DMS 273 treated with DMSO at 0.1 percent for 48 hours (cell line): Measurements from ENCODE around the gene SORCS2.

Experiments
- DNase-seq: peaks from one replicate; lab custom pipeline; 2025; lab: John Stamatoyannopoulos, UW

Gene SORCS2

DNA sequence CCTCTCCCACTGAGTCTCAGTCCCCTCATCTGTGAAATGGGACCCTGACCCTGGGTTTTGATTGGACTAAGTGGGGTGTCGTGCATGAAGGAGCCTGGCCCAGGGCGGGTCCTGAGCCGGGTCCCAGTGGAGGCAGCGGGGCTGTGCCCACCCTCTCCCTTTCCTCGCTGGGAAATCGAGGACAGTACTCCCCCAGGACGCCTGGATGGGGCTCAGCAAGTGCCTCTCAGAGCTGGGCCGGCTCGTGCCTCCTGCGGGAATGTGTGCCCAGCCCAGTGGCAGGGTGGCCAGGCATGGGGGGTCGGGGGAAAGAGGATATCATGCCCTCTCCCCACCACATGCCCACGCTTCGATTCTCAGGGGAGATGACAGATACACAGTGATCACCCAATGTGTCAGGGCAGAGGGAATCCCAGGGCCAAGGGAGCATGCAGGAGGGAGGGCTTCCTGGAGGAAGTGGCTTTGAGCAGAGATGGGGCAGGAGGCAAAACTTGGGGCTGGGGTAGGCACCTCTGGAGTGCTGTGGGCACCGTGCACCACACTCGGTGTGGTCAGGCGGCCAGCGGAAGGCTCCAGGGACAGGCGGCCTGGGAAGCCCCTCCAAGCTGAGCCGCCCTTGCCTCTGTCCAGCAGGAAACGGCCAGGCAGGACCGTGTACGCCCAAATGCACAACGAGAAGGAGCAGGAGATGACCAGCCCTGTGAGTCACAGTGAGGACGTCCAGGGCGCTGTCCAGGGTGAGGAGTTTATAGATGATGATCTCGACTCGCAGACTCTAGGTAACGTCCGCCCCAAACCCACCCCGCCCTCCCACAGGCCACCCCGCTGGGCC lies 544.3 kb downstream of the SORCS2 start:
- no peak for DNase-seq

DNA sequence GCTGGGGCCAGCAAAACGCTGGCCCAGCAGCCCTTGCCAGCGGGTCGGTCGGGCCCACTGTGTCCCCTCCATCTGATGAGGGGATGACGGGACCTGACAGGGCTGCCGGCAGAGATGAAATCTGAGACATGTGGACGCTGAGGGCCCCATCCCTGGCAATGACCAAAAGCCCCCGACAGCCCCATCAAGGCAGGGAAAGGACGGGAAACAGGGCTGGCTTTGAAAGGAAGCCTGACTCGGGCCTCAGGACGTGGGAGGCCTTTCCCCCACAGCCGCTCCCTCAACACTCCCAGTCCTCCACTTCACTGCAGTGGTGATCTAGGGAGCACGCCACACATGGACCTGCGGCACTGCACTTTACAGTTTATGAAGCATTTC lies 544.9 kb downstream of the SORCS2 start:
- no peak for DNase-seq

DNA sequence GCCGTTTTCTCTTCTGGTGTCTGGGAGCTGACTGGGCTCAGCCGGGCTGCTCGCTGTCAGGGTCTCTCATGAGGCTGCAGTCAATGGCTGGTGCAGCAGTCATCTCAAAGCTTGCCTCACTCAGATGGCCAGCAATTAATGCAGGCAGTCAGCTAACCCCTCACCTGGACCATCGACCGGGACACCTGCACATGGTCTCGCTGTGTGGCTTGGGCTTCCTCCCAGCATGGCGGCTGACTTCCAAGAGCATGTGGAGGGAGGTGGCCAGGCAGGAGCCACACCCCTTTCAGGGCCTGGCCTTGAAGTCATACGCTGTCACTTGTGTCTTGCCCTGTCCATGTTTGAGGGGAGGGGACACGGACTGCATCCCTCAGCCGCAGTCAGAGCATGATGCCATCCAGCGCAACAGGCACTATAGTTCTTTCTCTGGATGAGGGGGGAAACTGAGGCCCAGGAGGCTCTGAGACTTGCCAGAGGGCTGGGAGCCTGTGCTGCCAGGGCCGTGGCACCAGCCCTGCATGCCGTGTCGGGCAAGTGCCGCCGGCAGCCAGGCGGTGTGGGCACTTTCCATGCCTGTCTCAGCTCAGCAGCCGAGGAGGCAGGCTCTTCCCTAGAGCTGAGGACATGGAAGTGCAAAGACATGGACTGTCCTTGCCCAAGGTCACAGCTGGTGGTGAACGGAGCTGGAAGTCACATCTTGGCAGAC lies 545.6 kb downstream of the SORCS2 start:
- DNase-seq: no peak

DNA sequence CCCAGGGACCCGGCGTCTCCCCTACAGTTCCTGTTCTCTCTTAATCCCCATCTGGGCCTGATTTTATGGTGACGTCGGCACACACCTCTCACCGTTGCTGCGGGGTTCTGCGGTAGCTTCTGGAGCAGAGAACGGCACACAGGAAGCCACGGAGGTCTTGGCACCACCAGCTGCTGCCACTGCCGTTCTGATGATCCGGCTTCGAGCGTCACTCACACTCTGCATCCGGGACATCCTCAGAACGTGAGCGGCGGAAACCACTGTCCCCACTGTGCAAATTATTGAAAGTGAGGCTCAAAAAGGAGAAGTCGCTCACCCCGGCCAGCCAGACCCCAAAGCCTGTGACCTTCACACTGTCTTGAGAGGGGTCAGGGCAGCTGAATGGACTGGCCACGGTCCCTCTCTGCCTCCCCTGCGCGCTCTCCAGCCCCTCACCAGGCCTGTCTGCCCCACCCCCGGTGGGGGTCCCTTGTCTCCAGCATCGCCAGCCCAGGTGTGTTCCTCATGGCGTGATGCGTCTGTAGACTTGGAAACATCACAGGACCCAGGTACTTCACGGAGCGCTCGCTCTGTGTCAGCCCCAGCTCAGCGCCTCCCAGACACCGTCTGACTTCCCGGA lies 546.2 kb downstream of the SORCS2 start:
- DNase-seq: no peak

DNA sequence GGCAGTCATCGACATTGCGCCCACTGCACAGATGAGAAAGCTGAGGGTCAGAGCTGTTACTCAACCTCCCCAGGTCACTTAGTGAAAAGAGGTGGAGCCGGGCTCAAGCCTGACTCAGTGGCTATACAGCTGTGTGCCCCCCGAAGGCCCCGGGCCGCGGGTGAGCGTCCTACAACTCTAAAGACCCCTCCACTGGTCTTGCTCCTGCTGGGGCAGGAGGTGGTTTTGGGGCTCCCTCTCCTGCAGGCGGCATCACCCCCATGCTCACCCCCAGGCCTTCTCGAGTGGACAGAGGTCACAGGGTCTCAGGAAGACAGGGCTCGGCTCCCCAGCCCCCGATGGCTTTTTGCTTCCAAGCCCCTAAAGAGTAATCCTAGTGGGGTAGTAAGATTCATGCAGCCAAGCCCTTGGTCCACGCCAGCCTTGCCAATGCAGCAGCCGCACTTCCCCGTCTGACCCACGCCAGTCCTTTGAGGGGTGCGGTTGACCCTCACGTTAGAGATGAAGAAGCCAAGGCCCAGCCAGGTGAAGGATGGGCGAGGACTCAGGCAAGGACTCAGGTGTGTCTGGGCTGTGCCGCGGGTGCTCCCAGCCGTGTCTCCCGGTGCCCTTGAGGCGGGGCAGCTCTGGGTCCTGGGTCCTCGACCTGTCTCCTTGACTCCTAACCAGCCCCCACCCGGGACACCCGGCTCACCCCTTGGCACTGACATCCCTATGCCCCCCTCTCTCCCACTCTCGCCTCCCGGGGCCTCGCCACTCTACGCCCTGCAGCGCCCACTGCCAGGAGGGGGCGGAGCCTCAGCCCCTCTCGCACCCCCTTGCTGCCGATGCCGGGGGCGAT lies 547.0 kb downstream of the SORCS2 start:
- DNase-seq: no peak

DNA sequence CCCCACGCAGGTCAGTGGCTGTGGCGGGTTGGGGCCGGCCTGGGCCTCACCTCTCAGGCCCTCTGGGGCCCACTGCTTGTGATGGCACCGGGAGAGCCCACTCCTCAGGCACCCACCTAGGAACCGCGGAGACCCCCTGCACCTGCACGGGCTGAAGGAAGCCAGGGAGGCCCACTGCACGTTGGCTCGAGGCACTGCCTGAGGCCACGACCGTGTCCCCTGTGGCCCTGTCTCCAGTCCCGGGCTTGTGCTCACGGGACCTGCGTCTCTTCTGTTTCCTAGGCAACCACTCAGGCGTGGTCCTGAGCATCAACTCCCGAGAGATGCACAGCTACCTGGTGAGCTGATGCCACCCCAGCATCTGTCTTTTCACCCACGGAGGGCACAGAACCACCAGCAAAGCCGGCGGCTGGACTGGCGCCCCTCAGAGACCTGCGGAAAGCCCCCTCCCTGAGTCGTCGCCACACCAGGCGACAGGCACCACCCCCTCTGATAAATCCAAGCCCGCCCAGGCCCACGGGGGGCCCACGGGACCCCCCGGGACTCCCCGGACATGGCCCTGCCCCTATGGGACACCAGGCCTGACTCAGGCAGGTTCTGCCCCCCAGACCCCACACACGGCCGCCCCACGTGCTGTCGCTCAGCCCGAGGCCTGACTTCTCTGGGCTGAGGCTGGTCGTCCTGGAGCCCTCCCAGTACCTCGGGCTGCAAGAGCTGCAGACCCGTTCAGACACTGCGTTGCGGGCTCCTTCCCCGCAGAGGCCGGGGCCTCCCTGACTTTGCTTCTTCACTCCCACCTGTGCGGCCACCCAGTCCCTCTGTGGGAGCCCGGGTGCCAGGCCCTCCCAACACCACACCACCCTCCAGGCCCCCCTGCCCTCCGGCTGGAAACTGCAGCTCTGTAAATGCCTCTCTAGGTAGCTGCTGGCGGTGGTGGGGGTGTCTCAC lies 547.9 kb downstream of the SORCS2 start:
- DNase-seq: no peak

DNA sequence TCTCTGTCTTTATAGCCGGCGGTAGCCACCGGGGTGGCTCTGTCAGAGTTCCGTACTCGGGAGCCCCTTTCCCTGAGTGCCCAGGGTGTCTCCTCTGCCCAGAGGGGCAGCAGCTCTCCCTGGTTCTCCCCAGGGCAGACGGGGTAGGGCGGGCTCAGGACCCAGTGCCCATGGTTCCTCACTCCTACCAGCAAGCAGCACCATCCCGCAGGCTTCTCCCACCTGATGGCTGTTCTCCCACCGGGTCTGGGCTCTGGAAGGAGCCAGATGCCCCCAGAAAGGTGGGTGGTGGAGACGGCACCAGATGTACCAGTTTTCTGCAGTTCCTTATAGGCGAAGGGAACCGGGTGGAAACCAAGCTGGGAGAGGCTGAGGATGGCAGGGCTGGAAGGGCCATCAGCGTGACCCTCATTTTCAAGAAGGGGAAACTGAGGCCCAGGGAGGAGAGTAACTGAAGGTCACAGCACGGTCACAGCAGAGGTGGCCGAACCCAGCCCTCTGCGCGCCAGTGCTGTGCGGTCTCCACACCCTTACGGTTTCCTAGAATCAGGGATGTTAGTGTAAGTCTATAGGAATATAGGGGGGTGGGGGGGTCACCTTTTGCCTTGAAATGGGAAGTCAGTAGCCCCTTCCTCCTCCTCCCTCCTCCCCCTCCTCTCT lies 548.7 kb downstream of the SORCS2 start:
- DNase-seq: no peak

DNA sequence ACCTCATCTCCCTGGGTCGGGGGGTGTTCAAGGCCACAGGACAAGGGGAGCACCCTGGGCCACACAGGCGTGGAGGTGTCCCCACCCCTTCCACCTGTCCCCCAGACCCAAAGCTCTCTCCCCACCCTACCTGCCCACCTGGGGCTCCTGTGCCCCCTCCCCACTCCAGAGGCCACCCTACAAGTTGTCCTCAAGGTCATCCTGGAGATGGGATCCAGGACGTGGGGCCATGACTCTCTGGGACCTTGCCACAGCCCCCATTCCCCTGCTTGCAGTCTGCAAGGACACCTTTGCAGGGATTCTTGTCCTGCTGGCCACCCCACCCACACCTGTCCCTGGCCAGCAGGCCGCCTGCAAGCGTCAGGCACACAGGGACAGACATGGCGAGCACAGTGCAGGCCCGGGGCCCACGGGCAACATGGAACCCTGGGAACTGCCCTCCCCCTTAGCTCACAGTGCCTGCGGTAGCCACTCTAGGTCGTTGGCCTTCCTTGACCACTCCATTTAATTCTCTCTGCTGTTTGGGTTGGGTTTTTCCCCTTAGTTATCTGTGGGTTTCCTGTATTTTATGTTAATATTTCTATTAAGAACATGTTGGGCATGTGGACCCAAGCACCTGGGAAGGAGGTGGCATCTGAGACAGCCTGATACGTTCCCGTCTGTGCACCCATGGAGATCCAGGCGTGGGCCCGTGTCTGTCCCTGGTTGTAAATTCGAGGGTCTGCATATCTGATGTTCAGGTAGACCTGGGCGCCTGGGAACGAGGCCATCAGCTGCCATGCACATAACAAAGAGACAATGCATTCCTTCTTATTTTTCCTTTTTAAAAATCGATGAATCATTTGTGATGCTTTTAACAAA lies 549.8 kb downstream of the SORCS2 start:
- DNase-seq: no peak

DNA sequence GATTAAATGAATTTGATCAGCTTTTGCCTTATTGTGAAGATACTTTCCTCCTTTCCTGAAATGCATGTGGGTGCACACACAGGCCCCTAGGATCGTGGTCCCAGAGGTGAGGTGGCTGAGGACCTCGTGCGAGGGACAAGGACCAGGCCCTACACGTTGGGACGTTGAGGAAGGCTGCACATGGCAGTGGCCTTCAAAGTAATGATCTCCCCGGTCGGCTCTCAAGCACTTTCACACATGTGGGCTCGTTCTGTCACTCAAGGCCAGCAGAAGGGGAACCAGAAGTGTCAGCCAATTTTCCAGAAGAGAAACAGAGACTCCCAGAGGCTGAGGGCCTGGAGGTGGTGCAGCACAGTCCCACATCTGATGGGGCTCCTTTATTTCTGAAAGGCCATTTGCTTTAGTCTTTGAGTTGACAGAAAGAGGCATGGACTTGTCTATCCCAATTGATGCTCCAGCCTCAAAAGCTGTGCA lies 550.5 kb downstream of the SORCS2 start:
- DNase-seq: no peak

DNA sequence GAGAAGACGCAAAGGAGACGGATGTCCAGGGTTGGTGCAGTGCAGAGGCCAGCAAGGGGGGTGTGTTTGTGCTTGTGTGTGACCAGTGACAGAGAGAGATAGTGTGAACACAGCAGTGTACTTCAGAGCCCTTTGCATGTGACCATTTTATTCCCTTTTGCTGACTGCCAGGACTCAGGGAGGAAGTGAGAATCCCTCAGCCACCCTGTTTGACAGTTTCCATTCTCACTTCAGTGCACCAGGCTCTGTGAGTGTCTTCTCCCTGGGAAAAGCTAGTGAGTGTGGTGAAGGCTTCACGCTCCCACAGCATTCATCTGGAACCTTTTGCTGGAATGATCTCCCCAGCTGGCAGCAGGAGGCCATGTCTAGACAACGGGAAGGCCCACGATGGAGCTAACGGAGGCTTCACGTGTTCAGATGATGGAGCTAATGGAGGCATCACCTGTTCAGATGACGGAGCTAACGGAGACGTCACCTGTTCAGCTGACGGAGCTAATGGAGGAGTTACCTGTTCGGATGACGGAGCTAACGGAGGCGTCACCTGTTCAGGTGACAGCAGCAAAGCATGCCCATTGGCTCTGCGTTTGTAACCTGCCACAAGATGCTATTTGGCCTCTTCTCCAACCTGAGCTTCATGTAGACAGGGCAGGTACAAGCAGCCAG lies 551.9 kb downstream of the SORCS2 start:
- no peak for DNase-seq

DNA sequence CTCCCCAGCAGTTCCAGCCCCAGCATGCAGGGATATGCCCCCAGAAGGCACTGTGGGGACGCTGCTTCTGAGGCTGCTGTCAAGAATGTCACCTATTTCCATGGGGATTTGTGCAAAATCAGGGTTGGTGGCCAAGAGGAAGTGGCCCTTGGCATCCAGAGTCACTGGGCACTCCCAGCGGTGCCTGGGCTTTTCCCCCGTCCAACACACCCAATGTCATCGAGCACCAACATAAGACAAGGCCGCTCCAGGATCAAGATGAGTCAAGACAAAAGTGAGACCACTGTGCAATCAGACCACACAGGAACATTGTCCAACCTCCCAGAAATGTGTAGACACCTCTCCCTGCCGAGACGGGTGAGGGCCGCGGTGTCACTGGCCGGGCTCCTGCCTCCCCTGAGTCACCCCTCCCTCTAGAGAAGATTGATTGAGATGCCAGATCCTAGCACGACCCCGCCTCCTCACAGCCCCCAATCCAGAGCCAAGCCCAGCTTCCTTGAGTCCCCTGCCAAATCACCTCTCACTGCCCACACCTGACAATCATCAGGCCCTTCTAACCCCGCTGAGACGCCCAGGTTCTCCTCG lies 553.1 kb downstream of the SORCS2 start:
- no peak for DNase-seq

DNA sequence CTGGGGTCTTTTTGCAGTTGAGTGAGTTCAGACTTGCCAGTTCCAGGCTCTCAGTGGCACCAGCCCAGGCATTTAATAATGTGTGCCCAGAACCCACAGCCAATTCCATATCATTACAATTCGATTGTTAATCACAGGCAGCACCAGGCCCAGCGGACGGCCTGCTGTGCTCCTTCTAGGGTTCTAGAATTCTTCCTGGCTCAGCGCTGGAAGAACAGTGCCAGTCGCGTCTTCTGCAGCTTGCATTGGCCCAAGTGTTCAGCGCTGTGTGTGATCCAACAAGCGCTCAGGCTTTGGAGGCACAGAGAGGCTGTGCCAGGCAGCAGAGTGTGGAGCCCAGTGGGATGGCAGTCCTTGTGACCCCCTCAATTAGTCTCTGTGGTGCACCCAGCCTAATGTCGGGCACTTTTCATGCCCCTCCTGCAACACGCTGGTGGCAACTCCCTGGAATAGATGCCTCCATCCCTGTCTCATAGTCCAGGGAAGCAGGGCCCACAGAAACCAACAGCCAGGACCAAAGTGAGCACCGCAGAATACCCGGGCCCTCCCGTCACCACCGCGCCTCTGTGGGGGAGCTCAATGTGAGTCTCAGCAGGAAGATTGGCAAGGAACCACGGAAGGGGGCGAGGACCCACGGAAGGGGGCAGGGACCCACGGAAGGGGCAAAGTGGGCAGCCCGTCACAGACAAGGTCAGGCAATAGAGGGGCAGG lies 554.2 kb downstream of the SORCS2 start:
- no peak for DNase-seq

DNA sequence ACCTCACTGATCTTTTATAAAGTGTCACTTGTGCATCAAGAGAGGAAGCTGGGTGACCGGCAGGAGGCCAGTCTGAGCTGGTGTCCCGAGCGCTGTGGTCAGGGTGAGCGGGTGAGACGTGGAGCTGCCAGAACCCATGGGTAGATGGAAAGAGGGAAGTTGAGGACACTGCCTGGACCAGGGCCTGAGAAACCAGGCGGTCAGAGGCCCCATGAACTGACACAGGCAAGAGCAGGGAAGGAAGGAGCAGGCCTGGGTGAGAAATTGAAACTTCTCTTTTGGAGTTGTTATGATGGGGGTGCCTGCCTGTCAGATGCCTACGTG lies 554.7 kb downstream of the SORCS2 start:
- DNase-seq: no peak

DNA sequence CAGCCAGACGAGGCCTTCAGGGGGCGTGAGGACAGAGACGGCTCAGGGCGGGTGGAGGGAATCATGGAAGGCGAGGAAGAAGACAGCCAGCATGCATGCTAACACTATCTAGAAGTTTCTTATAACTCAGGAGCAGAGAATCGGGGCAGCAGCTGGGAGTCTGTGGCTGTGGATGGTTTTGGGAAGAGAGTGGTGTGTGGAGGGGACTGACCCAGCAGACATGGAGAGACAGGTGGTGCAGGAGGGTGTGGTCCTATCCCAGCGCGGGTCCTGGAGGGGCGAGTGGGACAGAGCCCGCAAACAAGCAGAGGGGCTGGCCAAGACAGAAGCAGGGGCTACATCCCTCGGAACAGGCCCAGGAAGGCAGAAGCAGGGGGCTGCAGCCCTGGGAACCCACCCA lies 555.2 kb downstream of the SORCS2 start:
- DNase-seq: no peak

DNA sequence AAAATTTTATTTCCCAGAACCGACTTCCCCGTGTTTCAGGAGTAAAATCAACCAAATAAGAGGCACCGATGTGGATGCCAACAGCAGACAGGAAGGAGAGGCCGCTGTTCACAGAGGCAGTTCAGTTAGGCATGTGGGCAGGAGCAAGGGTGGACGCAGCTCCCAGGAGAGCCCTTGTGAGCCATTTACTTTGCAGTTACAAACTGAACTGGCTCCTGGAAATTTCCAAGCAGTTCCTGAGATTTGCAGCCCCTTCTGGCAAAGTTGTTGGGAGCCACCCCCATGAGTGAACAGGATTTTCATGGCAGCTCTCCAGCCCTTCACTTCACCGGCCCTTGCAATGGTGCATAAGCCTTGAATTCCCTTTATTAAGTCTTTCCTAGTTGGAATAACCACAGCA lies 558.2 kb downstream of the SORCS2 start:
- DNase-seq: no peak

DNA sequence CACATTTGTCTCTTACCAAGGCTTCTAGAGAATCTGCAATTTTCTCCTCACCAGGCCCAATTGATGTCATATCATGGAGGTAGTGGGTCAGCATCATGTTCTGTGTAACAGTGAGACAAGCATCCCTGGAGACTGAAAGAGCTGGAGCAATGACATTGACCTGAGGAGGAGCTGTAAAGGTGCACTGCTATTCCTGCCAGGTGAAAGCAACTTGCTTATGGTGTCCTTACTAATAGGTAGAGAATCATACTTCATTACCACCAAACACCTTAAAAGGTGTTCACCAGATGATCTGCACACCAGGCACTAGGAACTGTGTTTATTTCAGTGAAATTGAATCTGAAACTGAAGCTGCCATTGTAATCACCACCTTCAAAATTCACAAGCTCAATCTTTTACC lies 558.6 kb downstream of the SORCS2 start:
- no peak for DNase-seq

DNA sequence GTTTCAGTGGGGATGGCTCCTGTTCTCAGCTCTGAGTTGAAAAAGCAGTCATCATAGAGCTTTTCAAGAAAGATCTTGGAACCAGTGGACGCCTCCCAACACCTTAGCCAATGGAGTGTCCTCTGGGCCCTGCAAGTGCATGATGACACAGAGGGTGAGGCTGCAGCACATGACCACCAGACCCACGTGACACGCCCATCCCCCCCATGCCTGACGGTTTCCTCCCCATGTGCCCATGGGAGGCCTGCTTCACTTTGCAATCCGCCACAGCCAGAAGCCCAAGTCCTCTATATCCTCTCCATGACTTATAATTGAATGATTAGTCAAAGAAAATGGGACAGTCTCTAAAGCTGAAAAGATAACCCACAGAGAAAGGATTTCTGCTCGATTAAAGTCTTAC lies 560.3 kb downstream of the SORCS2 start:
- no peak for DNase-seq

DNA sequence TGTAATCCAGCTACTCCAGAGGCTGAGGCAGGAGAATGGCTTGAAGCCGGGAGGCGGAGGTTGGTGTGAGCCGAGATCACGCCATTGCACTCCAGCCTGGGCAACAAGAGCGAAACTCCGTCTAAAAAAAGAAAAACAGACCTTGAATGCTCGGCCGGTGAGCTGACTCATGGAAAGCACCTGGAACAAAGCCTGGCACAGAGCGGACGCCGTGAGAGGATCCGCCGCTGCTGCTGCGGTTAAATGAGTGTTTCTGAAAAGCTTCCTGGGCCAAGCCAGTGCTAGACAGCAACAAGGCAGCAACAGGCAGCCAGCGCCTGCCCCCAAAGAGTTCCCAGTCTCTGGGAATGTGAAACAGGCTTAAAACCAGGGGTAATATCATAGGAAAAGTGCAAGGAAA lies 560.9 kb downstream of the SORCS2 start:
- DNase-seq: no peak
